Suppressor macrophage (primary cell): Measurements from ENCODE around the gene IFITM5.
A peak's percentile ranks its signal among the peaks of the same experiment; 100 is the strongest.

ENCODE experiments used
- DNase-seq, 4 experiments: peaks; one replicate each; pipeline ENCODE4 v3.0.0-alpha.2; 2020 to 2022

Gene IFITM5

DNA sequence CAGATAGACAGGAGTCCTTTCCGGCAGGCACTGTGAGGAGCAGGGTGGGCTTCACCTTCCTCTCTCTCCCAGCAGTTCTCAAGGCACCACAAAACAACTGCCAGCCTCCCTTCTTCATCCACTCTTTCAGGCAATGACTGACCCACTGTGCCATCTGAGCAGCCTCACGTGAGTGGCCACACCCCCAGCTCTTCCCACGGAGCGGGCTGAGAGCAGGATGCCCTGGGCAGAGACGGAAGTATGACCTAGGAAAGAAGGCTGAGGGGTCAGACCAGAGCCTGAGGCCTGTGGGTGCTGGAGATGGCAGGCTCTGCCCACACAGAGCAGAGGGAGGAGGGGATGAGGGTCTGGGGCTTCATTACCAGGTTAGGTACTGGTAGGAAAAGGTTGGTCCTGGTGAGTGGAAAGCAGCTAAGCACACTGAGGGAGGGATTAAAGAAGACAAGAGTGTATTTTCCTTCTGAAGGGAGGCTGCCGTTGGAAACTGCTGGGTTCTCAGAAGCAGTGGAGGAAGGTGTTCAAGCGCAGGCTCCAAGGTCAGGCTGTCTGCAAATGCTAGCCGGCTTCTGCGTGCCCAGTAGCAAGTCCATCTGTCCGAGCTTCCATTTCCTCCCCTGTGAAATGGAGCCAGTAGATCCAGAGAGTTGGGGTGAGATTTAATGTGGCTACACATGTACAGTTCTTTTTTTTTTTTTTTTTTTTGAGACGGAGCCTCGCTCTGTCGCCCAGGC lies 16.5 kb downstream of the IFITM5 start:
- DNase-seq, result peak in 3 of 4 experiments; percentile 2 to 38 (median 35)

DNA sequence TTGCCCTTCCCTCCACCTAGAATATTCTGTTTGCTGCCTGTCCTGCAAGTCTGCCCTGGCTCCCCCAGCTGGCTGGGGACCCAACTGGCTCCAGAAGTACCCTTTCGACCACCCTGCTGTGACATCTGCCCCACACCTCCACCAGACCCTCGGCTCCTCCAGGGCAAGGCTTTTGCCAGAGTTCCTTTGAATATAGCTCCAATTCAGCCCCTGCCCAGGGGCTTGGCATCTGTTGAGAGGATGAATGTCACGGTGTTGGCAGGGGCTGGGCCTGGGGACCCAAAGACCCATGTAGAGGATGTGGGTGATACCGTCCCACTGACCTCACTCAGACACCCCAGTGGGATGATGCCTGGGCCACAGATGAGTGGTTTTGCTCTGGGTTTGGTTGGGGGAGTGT lies 17.2 kb downstream of the IFITM5 start:
- DNase-seq, result no peak

GRCh38 chr11:281486-282161 lies 17.7 kb downstream of the IFITM5 start:
- no peak for DNase-seq

DNA sequence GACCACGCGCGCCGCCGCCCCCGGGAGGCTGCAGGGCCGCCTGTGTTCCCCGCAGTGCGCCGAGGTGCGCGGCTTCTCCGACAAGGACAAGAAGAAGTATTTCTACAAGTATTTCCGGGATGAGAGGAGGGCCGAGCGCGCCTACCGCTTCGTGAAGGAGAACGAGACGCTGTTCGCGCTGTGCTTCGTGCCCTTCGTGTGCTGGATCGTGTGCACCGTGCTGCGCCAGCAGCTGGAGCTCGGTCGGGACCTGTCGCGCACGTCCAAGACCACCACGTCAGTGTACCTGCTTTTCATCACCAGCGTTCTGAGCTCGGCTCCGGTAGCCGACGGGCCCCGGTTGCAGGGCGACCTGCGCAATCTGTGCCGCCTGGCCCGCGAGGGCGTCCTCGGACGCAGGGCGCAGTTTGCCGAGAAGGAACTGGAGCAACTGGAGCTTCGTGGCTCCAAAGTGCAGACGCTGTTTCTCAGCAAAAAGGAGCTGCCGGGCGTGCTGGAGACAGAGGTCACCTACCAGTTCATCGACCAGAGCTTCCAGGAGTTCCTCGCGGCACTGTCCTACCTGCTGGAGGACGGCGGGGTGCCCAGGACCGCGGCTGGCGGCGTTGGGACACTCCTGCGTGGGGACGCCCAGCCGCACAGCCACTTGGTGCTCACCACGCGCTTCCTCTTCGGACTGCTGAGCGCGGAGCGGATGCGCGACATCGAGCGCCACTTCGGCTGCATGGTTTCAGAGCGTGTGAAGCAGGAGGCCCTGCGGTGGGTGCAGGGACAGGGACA lies 18.4 kb downstream of the IFITM5 start:
- peak in 3 of 4 experiments; percentile 34 to 58 (median 53) for DNase-seq

DNA sequence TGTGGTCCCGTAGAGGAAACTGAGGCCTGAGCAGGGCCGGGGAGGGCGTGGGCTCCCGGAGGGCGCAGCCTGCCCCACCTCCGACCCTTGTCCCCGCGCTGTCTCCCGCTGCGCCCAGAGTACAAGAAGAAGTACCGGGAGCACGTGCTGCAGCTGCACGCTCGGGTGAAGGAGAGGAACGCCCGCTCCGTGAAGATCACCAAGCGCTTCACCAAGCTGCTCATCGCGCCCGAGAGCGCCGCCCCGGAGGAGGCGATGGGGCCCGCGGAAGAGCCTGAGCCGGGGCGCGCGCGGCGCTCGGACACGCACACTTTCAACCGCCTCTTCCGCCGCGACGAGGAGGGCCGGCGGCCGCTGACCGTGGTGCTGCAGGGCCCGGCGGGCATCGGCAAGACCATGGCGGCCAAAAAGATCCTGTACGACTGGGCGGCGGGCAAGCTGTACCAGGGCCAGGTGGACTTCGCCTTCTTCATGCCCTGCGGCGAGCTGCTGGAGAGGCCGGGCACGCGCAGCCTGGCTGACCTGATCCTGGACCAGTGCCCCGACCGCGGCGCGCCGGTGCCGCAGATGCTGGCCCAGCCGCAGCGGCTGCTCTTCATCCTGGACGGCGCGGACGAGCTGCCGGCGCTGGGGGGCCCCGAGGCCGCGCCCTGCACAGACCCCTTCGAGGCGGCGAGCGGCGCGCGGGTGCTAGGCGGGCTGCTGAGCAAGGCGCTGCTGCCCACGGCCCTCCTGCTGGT lies 19.2 kb downstream of the IFITM5 start:
- DNase-seq, result peak; percentile 40 to 84 (median 61)

DNA sequence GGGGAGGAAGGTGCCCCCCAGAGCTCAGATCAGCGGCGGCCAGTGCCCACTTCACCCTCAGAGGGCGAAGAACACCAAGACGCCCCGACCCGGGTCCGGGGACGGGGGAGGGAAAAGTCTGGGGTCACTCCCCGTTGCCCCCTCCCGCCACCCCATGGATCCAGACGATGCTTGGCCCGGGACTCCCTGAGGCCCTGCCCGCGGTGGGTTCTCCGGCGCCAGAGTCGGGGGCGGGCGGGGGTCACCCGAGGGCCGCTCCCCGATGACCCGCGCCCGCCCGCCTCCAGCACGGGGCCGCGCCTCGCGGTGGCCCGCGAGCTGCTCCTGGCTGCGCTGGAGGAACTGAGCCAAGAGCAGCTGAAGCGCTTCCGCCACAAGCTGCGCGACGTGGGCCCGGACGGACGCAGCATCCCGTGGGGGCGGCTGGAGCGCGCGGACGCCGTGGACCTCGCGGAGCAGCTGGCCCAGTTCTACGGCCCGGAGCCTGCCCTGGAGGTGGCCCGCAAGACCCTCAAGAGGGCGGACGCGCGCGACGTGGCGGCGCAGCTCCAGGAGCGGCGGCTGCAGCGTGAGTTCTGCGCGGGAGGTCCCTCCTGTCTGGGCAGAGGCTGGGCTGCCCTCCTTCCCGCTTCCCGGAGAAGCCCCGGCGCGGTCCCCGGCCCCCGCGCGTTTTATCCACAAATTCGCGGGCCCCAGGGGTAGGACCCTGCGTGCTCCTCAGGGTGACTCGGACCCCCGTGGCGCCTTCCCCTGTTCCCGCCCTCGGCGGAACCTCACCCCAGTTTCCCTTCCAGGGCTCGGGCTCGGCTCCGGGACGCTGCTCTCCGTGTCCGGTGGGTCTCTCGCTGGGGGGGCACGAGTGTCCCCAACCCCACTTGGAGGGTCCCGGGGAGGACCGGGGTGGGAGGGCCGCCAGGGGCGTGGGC lies 20.0 kb downstream of the IFITM5 start:
- DNase-seq, result peak in 3 of 4 experiments; percentile 24 to 63 (median 54)

- DNase-seq, result no peak
Measured at GRCh38 chr11:278001-278951, 21.1 kb downstream of the IFITM5 start, which contains the start of gene NLRP6. Gene NLRP6 (plus strand): TSS chr11:278407. CDS start chr11:278570, 163 bp downstream.

- no peak for DNase-seq
Measured at GRCh38 chr11:276219-276618, 23.1 kb downstream of the IFITM5 start.

GRCh38 chr11:272931-273198 lies 26.5 kb downstream of the IFITM5 start:
- DNase-seq, result no peak

DNA sequence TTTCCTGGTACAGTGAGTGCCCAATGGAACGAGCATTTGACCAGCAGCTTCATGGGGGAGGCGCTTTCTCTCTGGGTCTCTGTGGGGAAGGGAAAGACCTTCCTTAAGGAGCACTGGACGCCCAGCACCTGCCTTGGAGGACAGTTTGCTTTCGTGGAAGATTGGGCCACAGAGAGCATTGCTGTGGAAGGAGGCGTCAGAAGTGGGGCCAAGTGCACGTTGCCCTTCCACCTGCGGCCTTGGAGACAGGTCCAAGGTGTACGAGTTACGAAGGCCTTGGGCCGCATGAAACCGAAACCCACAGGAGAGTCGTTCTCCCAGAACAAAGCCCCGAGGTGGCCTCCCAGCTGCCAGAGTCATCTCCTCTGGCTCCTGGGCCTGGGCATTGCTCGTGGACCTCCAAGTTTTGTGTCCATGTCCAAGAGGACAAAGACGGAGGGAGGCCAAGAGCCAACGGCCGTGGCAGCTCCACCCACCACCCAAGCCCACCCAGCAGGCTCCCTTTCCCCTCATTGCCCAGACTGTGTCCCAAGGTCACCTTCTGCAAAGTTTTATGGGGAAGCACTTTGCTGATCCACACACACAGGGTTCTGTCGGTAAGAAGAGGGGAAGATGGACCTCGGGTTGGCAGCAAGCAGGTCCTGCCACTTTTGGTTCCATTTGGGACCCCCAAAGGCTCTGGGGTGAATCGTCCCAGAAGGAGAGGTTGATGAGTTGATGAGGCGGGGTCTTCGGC lies 27.0 kb downstream of the IFITM5 start:
- no peak for DNase-seq

DNA sequence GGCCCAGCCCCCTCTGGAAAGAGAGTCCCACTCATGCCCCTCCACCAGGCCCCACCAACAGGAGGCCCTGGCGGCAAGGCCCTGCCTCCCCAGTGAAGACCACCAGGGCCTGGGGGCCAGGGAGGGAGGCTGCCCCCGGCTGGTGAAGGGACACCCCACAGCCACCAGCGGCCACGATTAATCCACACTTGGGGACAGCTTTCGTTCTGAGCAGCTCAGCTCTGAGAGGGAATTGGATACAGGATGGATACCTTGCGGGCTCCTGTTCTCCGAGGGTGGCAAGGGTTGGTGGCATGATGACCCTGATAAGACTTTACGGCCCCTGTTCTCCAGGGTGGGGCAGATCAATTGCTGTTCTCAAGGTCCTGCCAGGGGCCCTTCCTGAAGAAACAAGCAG lies 28.0 kb downstream of the IFITM5 start:
- no peak for DNase-seq

GRCh38 chr11:270451-271318 lies 28.6 kb downstream of the IFITM5 start:
- DNase-seq, result no peak

DNA sequence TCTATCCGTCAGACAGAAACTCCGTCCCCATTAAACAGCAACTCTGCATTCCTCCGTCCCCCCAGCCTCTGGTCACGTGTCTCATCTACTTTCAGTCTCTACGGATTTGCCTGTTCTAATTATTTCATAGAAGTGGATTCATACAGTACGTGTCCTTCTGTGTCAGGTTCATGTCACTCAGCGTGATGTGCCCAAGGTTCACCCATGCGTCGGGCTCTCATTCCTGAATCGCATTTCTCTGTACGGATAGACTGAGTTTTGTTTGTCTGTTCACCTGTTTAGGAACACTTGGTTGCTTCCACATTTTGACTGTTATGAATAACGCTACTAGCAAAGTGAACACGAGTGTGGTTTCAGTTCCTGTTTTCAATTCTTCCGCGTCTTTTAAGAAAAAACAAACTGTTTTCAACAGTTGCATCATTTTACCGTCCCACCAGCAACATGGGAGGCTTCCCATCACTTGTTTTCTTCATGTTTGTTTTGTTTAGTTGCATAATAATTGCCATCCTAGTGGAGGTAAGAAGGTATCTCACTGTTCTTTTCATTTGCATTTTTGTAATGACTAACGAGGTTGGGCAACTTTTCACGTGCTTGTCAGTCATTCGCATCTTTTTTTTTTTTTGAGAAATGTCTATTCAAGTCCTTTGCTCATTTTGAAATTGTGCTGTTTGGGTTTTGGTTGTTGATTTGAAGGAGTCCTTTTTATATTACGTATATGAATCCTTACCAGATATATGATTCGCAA lies 30.0 kb downstream of the IFITM5 start:
- peak; percentile 83 to 97 (median 91) for DNase-seq

DNA sequence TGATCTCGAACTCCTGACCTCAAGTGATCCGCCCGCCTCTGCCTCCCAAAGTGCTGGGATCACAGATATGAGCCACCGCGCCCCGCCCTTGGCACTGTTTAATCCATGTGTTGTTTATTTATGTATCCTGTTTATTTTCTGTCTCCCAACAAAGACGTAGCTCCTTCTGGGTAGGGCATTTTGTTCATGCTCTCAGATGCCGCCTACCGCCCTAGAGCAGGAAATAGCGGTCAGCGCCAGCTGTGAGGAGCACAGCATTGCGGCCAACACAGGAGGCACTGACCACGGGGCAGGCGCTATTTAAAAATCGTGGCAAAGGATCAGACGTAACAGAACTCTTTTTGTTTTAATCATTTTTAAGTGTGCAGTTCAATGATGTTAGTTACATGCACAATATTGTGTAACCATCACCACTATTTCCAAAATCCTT lies 30.6 kb downstream of the IFITM5 start:
- peak; percentile 92 to 96 (median 92) for DNase-seq

DNA sequence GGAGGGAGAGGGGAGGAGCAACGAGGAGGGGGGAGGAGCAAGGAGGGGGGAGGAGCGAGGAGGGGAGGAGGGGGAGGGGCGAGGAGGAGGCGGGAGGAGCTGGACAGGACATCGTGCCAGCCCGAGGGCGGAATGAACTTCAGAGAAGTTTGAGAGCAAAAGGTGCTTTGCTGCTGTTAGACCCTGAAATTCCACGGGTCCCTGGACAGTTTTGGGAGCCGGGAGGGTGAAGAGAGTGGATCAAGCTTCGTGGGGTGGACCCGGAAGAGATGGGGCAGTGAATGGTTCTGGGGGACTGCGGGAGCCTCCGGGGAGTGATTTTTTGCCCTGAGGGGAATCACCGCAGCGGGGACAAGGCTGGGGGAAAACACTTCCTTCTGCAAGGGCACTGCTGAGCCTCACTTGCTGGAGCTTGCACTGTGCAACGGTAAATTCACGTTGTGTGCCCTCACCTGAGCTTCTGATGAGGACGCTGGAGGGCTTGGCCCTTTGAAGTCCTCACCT lies 31.8 kb downstream of the IFITM5 start:
- peak; percentile 72 to 87 (median 78) for DNase-seq

GRCh38 chr11:266676-267439 lies 32.5 kb downstream of the IFITM5 start:
- DNase-seq, result peak; percentile 20 to 72 (median 58)

DNA sequence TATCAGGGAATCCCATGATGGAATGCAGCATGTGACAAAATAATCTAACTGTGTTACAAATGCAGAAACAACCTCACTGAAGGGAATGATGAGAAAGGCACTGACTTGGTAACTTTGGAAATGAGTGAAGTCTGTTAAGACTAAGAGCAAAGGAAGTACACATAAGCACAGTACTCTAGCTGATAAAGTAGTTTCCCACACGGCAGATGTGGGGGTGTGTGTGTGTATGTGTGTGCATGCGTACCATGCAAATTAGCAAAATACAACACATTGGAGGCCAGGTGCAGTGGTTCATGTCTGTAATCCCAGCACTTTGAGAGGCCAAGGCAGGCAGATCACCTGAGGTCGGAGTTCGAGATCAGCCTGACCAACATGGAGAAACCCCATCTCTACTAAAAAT lies 37.7 kb downstream of the IFITM5 start:
- DNase-seq, result no peak
